MCF 10A (cell line): Measurements from ENCODE around the gene CISD2. TPM values are rescaled to one million over a fixed set of nuclear protein-coding genes. Genes with fewer than 3 reads are reported as not detected.

ENCODE experiments used
- BruUV-seq: library from RNA; stranded (reverse); fragments of 400-500 nt; replicated peaks from 2 replicates; lab custom pipeline; 2021; lab: Mats Ljungman, UMichigan
- CTCF ChIA-PET: fragments of 300-600 bp; sonication (Branson Sonifier 250); formaldehyde crosslinking; extraction: SDS; loops from one replicate; lab custom pipeline; 2021; ENCODE audit warnings: antibody characterized with exemption, inconsistent platforms; lab: Yijun Ruan, JAX
- POLR2A ChIA-PET: fragments of 300-600, 350-650 bp; sonication (Branson Sonifier 250); formaldehyde crosslinking; extraction: SDS; loops from one replicate; lab custom pipeline; 2020; ENCODE audit warnings: antibody characterized with exemption, inconsistent platforms; lab: Yijun Ruan, JAX
- DNase-seq: peaks from one replicate; pipeline ENCODE4 v3.0.0-alpha.2; 2018; ENCODE audit not compliant: unreplicated experiment
- H3K27ac Mint-ChIP-seq: one replicate; pipeline ENCODE4 v1.8.0; 2022; ENCODE audit warnings: mild to moderate bottlenecking, low read depth, mixed read lengths; ENCODE audit not compliant: unreplicated experiment
- H3K27me3 Mint-ChIP-seq: one replicate; pipeline ENCODE4 v1.8.0; 2022; ENCODE audit warnings: mixed read lengths; ENCODE audit not compliant: insufficient read depth, unreplicated experiment
- H3K36me3 Mint-ChIP-seq: one replicate; pipeline ENCODE4 v1.8.0; 2022; ENCODE audit warnings: mild to moderate bottlenecking, moderate library complexity, mixed read lengths; ENCODE audit not compliant: insufficient read depth, unreplicated experiment
- H3K4me1 Mint-ChIP-seq: one replicate; pipeline ENCODE4 v1.8.0; 2022; ENCODE audit warnings: mixed read lengths; ENCODE audit not compliant: insufficient read depth, unreplicated experiment
- H3K4me3 Mint-ChIP-seq: one replicate; pipeline ENCODE4 v1.8.0; 2022; ENCODE audit warnings: mild to moderate bottlenecking, moderate library complexity, mixed read lengths; ENCODE audit not compliant: unreplicated experiment
- H3K9me3 Mint-ChIP-seq: one replicate; pipeline ENCODE4 v1.8.0; 2022; ENCODE audit warnings: mixed read lengths; ENCODE audit not compliant: unreplicated experiment
- CTCF ChIP-seq: fragments of 200-600 bp; IDR thresholded peaks from one replicate; pipeline ENCODE4 v1.8.0; 2022; ENCODE audit warnings: antibody characterized with exemption, mild to moderate bottlenecking; ENCODE audit not compliant: unreplicated experiment
- intact Hi-C: fragments of 100-400 bp; cut with micrococcal nuclease; formaldehyde crosslinking; loops from 2 replicates; pipeline ENCODE4 v1.14.1; 2022
- total RNA-seq: library from RNA; stranded (reverse); gene quantifications from 2 replicates; pipeline ENCODE4 v1.2.3, GENCODE V29; 2022

The CISD2 gene
- total RNA-seq, 1 experiment from 2014 or later, result 35.5 TPM

- no TSS peak for BruUV-seq
- ChIA-PET POLR2A (interaction anchor here (0.6 to 5.4 kb wide), 11 partner anchors 9 to 428 kb away, joined by 3 to 287 read pairs (median 11); partner anchors contain the start of genes MANBA, SLC9B1 and UBE2D3), CTCF (interaction anchor here (0.6 to 2.6 kb wide), 4 partner anchors 39 to 267 kb away, joined by 3 to 16 read pairs (median 4); partner anchors contain the start of gene UBE2D3)
- peaks cover 7% of the 10 kb centered on the region for H3K36me3 Mint-ChIP-seq
- peak overlapping the region; percentile 98 for H3K27ac Mint-ChIP-seq
- no peaks in the 10 kb centered on the region for H3K27me3 Mint-ChIP-seq
- DNase-seq, result no peak
- TF ChIP-seq CTCF, result no peak
- no peaks in the 10 kb centered on the region for H3K9me3 Mint-ChIP-seq
- H3K4me1 Mint-ChIP-seq, result peaks cover 21% of the 10 kb centered on the region
- intact Hi-C loops, result loop anchor here (5.0 kb wide), 2 partner anchors 140 to 245 kb away; no protein-coding TSS in a partner anchor
- peak overlapping the region; percentile 98 for H3K4me3 Mint-ChIP-seq
Observed at GRCh38 chr4:102867278-102868152, 1.3 kb upstream of the CISD2 start.

DNA sequence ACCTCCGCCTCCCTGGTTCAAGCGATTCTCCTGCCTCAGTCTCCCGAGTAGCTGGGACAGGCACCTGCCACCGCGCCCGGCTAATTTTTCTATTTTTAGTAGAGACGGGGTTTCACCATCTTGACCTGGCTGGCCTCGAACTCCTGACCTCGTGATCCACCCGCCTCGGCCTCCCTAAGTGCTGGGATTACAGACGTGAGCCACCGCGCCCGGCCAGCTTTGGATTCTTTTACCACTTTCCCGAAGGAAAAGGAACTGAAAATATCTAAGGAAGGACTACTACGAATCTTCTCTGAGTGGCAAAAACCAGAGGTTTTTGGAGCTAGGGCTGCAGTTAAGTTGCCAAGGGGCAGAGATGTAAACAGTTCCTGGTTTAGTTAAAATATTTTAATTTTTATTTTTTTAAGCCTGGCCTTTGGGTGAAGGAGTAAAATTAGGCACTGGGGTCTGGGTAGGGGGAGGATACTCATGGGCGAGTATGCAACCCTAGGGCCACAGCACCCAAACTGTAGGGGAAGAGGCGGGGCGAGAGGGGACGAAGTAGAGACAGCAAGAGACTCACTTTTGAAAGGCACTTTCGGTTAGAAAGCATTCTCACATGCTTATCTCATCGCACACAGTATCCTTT is 525 bp upstream of the CISD2 start:
- BruUV-seq, result TSS peak; percentile 58
- Mint-ChIP-seq H3K4me1 (peaks cover 21% of the 10 kb centered on the region), H3K27ac (peak overlapping the region; percentile 98), H3K27me3 (no peaks in the 10 kb centered on the region), H3K9me3 (no peaks in the 10 kb centered on the region), H3K4me3 (peak overlapping the region; percentile 98), H3K36me3 (peaks cover 8% of the 10 kb centered on the region)
- ChIA-PET POLR2A (interaction anchor here (0.6 to 5.4 kb wide), 20 partner anchors 9 to 438 kb away, joined by 3 to 287 read pairs (median 9); partner anchors contain the start of genes BDH2, MANBA, SLC9B1 and UBE2D3), CTCF (interaction anchor here (0.7 to 2.6 kb wide), 5 partner anchors 40 to 268 kb away, joined by 3 to 16 read pairs (median 5); partner anchors contain the start of gene UBE2D3)
- intact Hi-C loops, result loop anchor here (5.0 kb wide), 2 partner anchors 139 to 246 kb away; no protein-coding TSS in a partner anchor
- no peak for TF ChIP-seq CTCF
- DNase-seq, result no peak

DNA sequence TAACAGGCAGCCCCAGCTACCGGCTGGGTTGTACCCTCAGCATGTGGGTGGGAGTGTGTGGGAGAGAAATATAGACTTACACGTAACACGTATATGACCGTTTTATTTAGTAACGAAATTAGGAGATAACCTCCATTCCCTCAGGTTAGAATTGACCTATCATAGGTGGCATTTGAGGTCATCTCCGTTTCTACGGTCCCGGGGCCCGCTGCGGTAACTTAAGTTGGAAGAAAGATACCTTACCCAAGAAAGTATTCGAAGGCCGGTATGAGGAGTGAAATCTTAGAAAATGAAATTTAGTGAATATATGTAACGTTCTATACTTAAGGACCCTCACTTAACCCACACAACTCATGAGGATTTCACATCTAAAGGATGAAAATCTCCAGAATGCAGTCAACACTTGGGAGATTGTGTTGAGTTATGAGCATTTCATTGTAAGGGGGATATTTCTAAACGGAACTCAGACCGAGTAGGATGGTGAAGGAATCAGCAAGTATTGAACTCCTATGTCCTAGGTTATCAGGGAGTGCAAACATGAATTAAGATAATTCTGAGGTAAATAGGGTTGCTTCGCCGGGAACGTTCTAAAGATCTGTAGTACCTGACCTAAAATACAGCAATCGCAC is 891 bp downstream of the CISD2 start:
- Mint-ChIP-seq H3K27me3 (no peaks in the 10 kb centered on the region), H3K4me3 (peak overlapping the region; percentile 98), H3K27ac (peak overlapping the region; percentile 98), H3K9me3 (no peaks in the 10 kb centered on the region), H3K36me3 (peaks cover 22% of the 10 kb centered on the region), H3K4me1 (peaks cover 23% of the 10 kb centered on the region)
- ChIA-PET POLR2A (interaction anchor here (0.6 to 5.4 kb wide), 37 partner anchors 11 to 439 kb away, joined by 3 to 287 read pairs (median 5); partner anchors contain the start of genes BDH2, MANBA, NFKB1 and SLC9B1), CTCF (interaction anchor here (0.6 to 2.6 kb wide), 4 partner anchors 42 to 465 kb away, joined by 3 to 16 read pairs (median 6); partner anchors contain the start of gene UBE2D3)
- TF ChIP-seq CTCF, result no peak
- DNase-seq, result no peak
- TSS peak; percentile 58 for BruUV-seq
- intact Hi-C loops, result loop anchor here (1.0 to 5.0 kb wide), 3 partner anchors 44 to 247 kb away; no protein-coding TSS in a partner anchor
